Adipocyte (in vitro differentiated cells): ENCODE measurements around the gene WDR27.
"Not testable (repeated sequence)": the region's sequence is repeated elsewhere in the genome, so short reads cannot be mapped to it uniquely, and the experiment has no call there.

Experiments used
- DNase-seq: peaks from one replicate; pipeline ENCODE4 v3.0.0-alpha.2; 2015; ENCODE audit warnings: low read depth
- H3K27me3 ChIP-seq: replicated peaks from 2 replicates; pipeline ENCODE4 v1.7.0; 2013; ENCODE audit warnings: mild to moderate bottlenecking, low read length, moderate library complexity; ENCODE audit not compliant: control insufficient read depth, insufficient read depth
- H3K36me3 ChIP-seq: 2 replicates; pipeline ENCODE4 v1.7.0; 2013; ENCODE audit warnings: low read length, mild to moderate bottlenecking, moderate library complexity; ENCODE audit not compliant: control insufficient read depth, insufficient read depth, severe bottlenecking
- H3K4me1 ChIP-seq: 2 replicates; pipeline ENCODE4 v1.7.0; 2013; ENCODE audit warnings: mild to moderate bottlenecking, low read length, moderate library complexity; ENCODE audit not compliant: control insufficient read depth, insufficient read depth
- H3K4me3 ChIP-seq: 2 replicates; pipeline ENCODE4 v1.7.0; 2013; ENCODE audit warnings: mild to moderate bottlenecking, low read length, moderate library complexity
- H3K9ac ChIP-seq: 2 replicates; pipeline ENCODE4 v1.7.0; 2013; ENCODE audit warnings: mild to moderate bottlenecking, low read length, moderate library complexity
- H3K9me3 ChIP-seq: 2 replicates; pipeline ENCODE4 v1.7.0; 2013; ENCODE audit warnings: mild to moderate bottlenecking, low read length, moderate library complexity; ENCODE audit not compliant: control insufficient read depth

Gene WDR27

GRCh38 chr6:169648617-169649016 lies 53.2 kb downstream of the WDR27 start:
- no peak for DNase-seq
- Histone ChIP-seq H3K27me3 (no peaks in the 10 kb centered on the region), H3K4me1 (no peaks in the 10 kb centered on the region), H3K36me3 (no peaks in the 10 kb centered on the region), H3K9me3 (no peaks in the 10 kb centered on the region), H3K9ac (no peak overlapping the region), H3K4me3 (no peak overlapping the region)

GRCh38 chr6:169648092-169648491 lies 53.7 kb downstream of the WDR27 start:
- H3K4me1 ChIP-seq: no peaks in the 10 kb centered on the region
- no peak for DNase-seq
- H3K4me3 ChIP-seq: no peak overlapping the region
- H3K9ac ChIP-seq: no peak overlapping the region
- H3K27me3 ChIP-seq: no peaks in the 10 kb centered on the region
- H3K9me3 ChIP-seq: no peaks in the 10 kb centered on the region
- H3K36me3 ChIP-seq: no peaks in the 10 kb centered on the region

GRCh38 chr6:169647637-169648036 lies 54.2 kb downstream of the WDR27 start:
- H3K9me3 ChIP-seq: no peaks in the 10 kb centered on the region
- DNase-seq: no peak

GRCh38 chr6:169646906-169647567 lies 54.8 kb downstream of the WDR27 start:
- no peak for DNase-seq
- Histone ChIP-seq H3K27me3 (no peaks in the 10 kb centered on the region), H3K4me3 (no peak overlapping the region), H3K36me3 (no peaks in the 10 kb centered on the region), H3K9me3 (no peaks in the 10 kb centered on the region), H3K9ac (no peak overlapping the region), H3K4me1 (no peaks in the 10 kb centered on the region)

More at GRCh38 chr6:169647637-169648036, 54.2 kb downstream of the WDR27 start:
- H3K4me3 ChIP-seq: no peak overlapping the region
- no peak overlapping the region for H3K9ac ChIP-seq
- H3K4me1 ChIP-seq: no peaks in the 10 kb centered on the region
- H3K27me3 ChIP-seq: no peaks in the 10 kb centered on the region
- H3K36me3 ChIP-seq: no peaks in the 10 kb centered on the region

GRCh38 chr6:169645459-169645858 lies 56.4 kb downstream of the WDR27 start:
- H3K4me3 ChIP-seq, H3K9ac ChIP-seq, DNase-seq, H3K27me3 ChIP-seq, H3K4me1 ChIP-seq, H3K36me3 ChIP-seq, H3K9me3 ChIP-seq: not testable (repeated sequence)

- H3K36me3 ChIP-seq: no peaks in the 10 kb centered on the region
- no peak overlapping the region for H3K4me3 ChIP-seq
- no peaks in the 10 kb centered on the region for H3K27me3 ChIP-seq
- no peaks in the 10 kb centered on the region for H3K4me1 ChIP-seq
- no peak overlapping the region for H3K9ac ChIP-seq
- H3K9me3 ChIP-seq: no peaks in the 10 kb centered on the region
- DNase-seq: no peak
Measured at GRCh38 chr6:169643521-169643920, 58.3 kb downstream of the WDR27 start.

GRCh38 chr6:169642455-169642854 lies 59.4 kb downstream of the WDR27 start:
- Histone ChIP-seq H3K4me3 (no peak overlapping the region), H3K36me3 (peaks cover 3% of the 10 kb centered on the region), H3K27me3 (no peaks in the 10 kb centered on the region), H3K9me3 (no peaks in the 10 kb centered on the region), H3K9ac (no peak overlapping the region), H3K4me1 (no peaks in the 10 kb centered on the region)
- no peak for DNase-seq

GRCh38 chr6:169641461-169642085 lies 60.3 kb downstream of the WDR27 start:
- no peak overlapping the region for H3K9ac ChIP-seq
- DNase-seq: no peak
- no peaks in the 10 kb centered on the region for H3K4me1 ChIP-seq
- no peaks in the 10 kb centered on the region for H3K27me3 ChIP-seq
- no peaks in the 10 kb centered on the region for H3K9me3 ChIP-seq
- H3K36me3 ChIP-seq: peaks cover 6% of the 10 kb centered on the region
- H3K4me3 ChIP-seq: no peak overlapping the region

- no peaks in the 10 kb centered on the region for H3K4me1 ChIP-seq
- peaks cover 6% of the 10 kb centered on the region for H3K36me3 ChIP-seq
- no peak for DNase-seq
- no peaks in the 10 kb centered on the region for H3K9me3 ChIP-seq
- no peak overlapping the region for H3K4me3 ChIP-seq
- H3K27me3 ChIP-seq: no peaks in the 10 kb centered on the region
- no peak overlapping the region for H3K9ac ChIP-seq
Measured at GRCh38 chr6:169640983-169641382, 60.8 kb downstream of the WDR27 start.

GRCh38 chr6:169640351-169640852 lies 61.4 kb downstream of the WDR27 start:
- Histone ChIP-seq H3K4me3 (no peak overlapping the region), H3K9me3 (no peaks in the 10 kb centered on the region), H3K27me3 (no peaks in the 10 kb centered on the region), H3K36me3 (peaks cover 6% of the 10 kb centered on the region), H3K9ac (no peak overlapping the region), H3K4me1 (no peaks in the 10 kb centered on the region)
- no peak for DNase-seq

- Histone ChIP-seq H3K4me3 (no peak overlapping the region), H3K9ac (no peak overlapping the region), H3K27me3 (no peaks in the 10 kb centered on the region), H3K4me1 (no peaks in the 10 kb centered on the region), H3K9me3 (no peaks in the 10 kb centered on the region), H3K36me3 (peaks cover 6% of the 10 kb centered on the region)
- no peak for DNase-seq
Measured at GRCh38 chr6:169639653-169640278, 62.1 kb downstream of the WDR27 start.
